Measurements from ENCODE around the gene SERINC4. TPM values are rescaled to one million over a fixed set of nuclear protein-coding genes. Genes with fewer than 3 reads are reported as not detected.

The SERINC4 gene
- polyA plus RNA-seq, 1 of the 3 experiments (the other 2 are of a cell fraction) = 0.05 TPM

GRCh38 chr15:43828061-43828657, 28.1 kb upstream of the SERINC4 start (continued):
- TF ChIP-seq ZBTB33 (IDR thresholded peaks at IDR 0.05; ENCODE audit: borderline replicate concordance, low read depth) (no peak), ELF1 (IDR thresholded peaks at IDR 0.05) (no peak), SMC3 (IDR thresholded peaks at IDR 0.05; ENCODE audit: low read depth, low read length) (no peak), TCF12 (IDR thresholded peaks at IDR 0.05) (no peak), PBX3 (IDR thresholded peaks at IDR 0.05) (no peak), NFIC (IDR thresholded peaks at IDR 0.05; ENCODE audit: borderline replicate concordance) (no peak), FOXJ3 (CRISPR knock-in tag; IDR thresholded peaks at IDR 0.05) (no peak), MXI1 (IDR thresholded peaks at IDR 0.05; ENCODE audit: low read depth, low read length) (no peak), TAF1 (IDR thresholded peaks at IDR 0.05; ENCODE audit: borderline replicate concordance, low read depth, low read length) (no peak), RCOR1 (IDR thresholded peaks at IDR 0.05; ENCODE audit: low read length) (no peak)

- DNase-seq = peak; percentile 87
- CTCF ChIA-PET = interaction anchor here (1.6 kb wide), 1 partner anchor 77 kb away, joined by 3 read pairs; no protein-coding TSS in a partner anchor
- 14% methylated on average over 28 of the region's 48 CpGs for WGBS (ENCODE audit: low lambda C conversion rate)
- H3K27me3 ChIP-seq (ENCODE audit: insufficient read depth) = no peaks in the 10 kb centered on the region
- POLR2A ChIA-PET = no interaction called here
- H3K4me3 ChIP-seq (ENCODE audit: low read depth in 2 of 2, low read length in 1 of 2) = peak within 1 kb of the TSS; percentile 53 to 66
- H3K27ac ChIP-seq (ENCODE audit: low read depth in 2 of 2, low read length in 1 of 2) = peak within 1 kb of the TSS; percentile 45 to 47; a peak in 3 of 4 replicates
- peaks cover 20% of the 10 kb centered on the region for H3F3A ChIP-seq (replicated peaks; ENCODE audit: insufficient read depth)
- H2AFZ ChIP-seq (ENCODE audit: low read depth) = peak within 1 kb of the TSS; percentile 86
- H3K4me1 ChIP-seq (ENCODE audit: control insufficient read depth in 1 of 2, insufficient read depth in 2 of 2, low read depth in 1 of 2, low read length in 1 of 2) = peaks cover 9 to 10% of the 10 kb centered on the region in 2 experiments; a peak in 3 of 4 replicates
- TF ChIP-seq SIN3A (IDR thresholded peaks at IDR 0.05; ENCODE audit: borderline replicate concordance, low read depth, low read length) (peak; percentile 82), CHD2 (IDR thresholded peaks at IDR 0.05; ENCODE audit: low read length, partially characterized antibody) (peak; percentile 19), MAX (IDR thresholded peaks at IDR 0.05; ENCODE audit: low read depth) (peak; percentile 62), ELF1 (IDR thresholded peaks at IDR 0.05) (peak; percentile 68), TAF1 (IDR thresholded peaks at IDR 0.05; ENCODE audit: borderline replicate concordance, low read depth, low read length) (no peak), GABPA (IDR thresholded peaks at IDR 0.05; ENCODE audit: low read depth) (peak; percentile 57), ZBTB33 (IDR thresholded peaks at IDR 0.05; ENCODE audit: borderline replicate concordance, low read depth) (no peak), POLR2AphosphoS5 (IDR thresholded peaks at IDR 0.05; ENCODE audit: low read depth, low read length) (0 out of 2 replicates have a peak, but pooled peaks have one; percentile 11), MXI1 (IDR thresholded peaks at IDR 0.05; ENCODE audit: low read depth, low read length) (peak; percentile 49; the same call in 1 of the 2 replicates), FOSL2 (IDR thresholded peaks at IDR 0.05; ENCODE audit: borderline replicate concordance, low read depth) (no peak), TEAD4 (IDR thresholded peaks at IDR 0.05; ENCODE audit: borderline replicate concordance, insufficient read depth) (0 out of 2 replicates have a peak, but pooled peaks have one; percentile 34)
- no peaks in the 10 kb centered on the region for H3K36me3 ChIP-seq (replicated peaks in 1 of 2; ENCODE audit: control insufficient read depth in 1 of 2, insufficient read depth in 2 of 2, low read length in 1 of 2)
- H4K20me1 ChIP-seq (ENCODE audit: insufficient read depth) = no peaks in the 10 kb centered on the region
- peaks cover 72% of the 10 kb centered on the region for H3K79me2 ChIP-seq (ENCODE audit: insufficient read depth)
- peak within 1 kb of the TSS; percentile 59 for H3K9ac ChIP-seq
- no peaks in the 10 kb centered on the region for H3K9me3 ChIP-seq
- peak within 1 kb of the TSS; percentile 77 for H3K4me2 ChIP-seq
- H3K9me2 ChIP-seq = no peaks in the 10 kb centered on the region
These were observed 26.7 kb upstream of the SERINC4 start, which contains the start of gene WDR76 for GRCh38 chr15:43826508-43827341. TSS of gene WDR76 (plus strand) at chr15:43827002. CDS start at chr15:43827033, 31 bp downstream.
